ENCODE data around the gene PTPRN2. TPM values are rescaled to one million over a fixed set of nuclear protein-coding genes. Genes with fewer than 3 reads are reported as not detected.

The PTPRN2 gene
- total and polyA plus RNA-seq, 9 of the 15 experiments (the other 6 are each of a cell fraction or from before 2014, with no cell fraction given) = not detected

DNA sequence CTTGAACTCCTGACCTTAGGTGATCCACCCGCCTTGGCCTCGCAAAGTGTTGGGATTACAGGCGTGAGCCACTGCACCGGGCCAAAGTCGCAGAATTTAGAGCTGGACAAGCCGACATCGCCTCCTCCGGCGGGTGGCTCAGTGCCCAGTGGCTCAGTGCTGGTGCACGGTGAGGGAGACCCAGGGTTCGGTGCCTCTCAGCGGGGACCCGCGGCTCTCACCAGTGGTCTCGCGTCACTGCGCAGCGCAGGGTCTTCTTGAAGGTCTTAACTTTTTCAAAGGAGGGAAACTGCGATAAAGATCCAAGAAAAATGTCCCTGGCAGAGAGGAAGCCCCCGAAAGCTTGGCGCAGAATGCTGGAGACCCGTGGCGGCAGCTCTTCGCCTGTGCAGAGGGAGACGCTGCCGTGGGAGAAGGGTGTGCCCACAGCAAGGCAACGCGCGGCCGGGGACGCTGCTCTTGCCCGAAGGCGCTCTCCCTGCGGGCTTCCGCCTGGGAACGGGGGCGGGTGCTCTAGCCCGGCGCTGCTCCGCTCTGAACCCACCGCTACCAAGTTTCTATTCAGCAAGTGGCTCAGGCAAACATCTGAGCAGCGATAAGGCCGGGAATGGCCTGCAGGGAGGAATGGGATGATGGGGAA lies 926.5 kb downstream of the PTPRN2 start:
- CTCF ChIA-PET (ENCODE audit: low intra/inter-chr PET ratio) = no interaction called here
- H4K20me1 ChIP-seq (replicated peaks; ENCODE audit: control insufficient read depth, insufficient read depth, low read length) = peaks cover 16% of the 10 kb centered on the region
- in situ Hi-C loops (cut with MboI) (no loop called here), intact Hi-C loops (cut with micrococcal nuclease) (no loop called here)
- no peak for ATAC-seq
- peaks cover 50 to 75% of the 10 kb centered on the region in 2 experiments; a peak in 4 of 5 replicates for H3K27me3 ChIP-seq (ENCODE audit: control insufficient read depth in 2 of 2, insufficient read depth in 2 of 2, low read length in 2 of 2)
- H3K9ac ChIP-seq (ENCODE audit: insufficient read depth in 1 of 2, low read depth in 2 of 2, low read length in 2 of 2) = no peak overlapping the region
- POLR2A ChIA-PET = interaction anchor here (0.8 kb wide), 1 partner anchor 199 kb away, joined by 3 read pairs; no protein-coding TSS in a partner anchor
- peaks cover 0 to 15% of the 10 kb centered on the region in 2 experiments; a peak in 1 of 5 replicates for H3K4me1 ChIP-seq (replicated peaks in 1 of 2; ENCODE audit: control insufficient read depth in 2 of 2, insufficient read depth in 2 of 2, low read length in 2 of 2)
- H3K79me2 ChIP-seq (ENCODE audit: control insufficient read depth, insufficient read depth, low read length) = no peaks in the 10 kb centered on the region
- H3K27ac ChIP-seq (ENCODE audit: extremely low read depth, low read depth, low read length) = no peak overlapping the region
- H3K9me3 ChIP-seq (replicated peaks; ENCODE audit: control insufficient read depth, insufficient read depth, low read depth, low read length) = peaks cover 3% of the 10 kb centered on the region; the same call in 1 of the 2 replicates
- no peaks in the 10 kb centered on the region for H3K36me3 ChIP-seq (ENCODE audit: control insufficient read depth, insufficient read depth, low read length)
- TF ChIP-seq ZNF717 (CRISPR knock-in tag; IDR thresholded peaks at IDR 0.05) = no peak
- TF ChIP-seq, protein P1, sequence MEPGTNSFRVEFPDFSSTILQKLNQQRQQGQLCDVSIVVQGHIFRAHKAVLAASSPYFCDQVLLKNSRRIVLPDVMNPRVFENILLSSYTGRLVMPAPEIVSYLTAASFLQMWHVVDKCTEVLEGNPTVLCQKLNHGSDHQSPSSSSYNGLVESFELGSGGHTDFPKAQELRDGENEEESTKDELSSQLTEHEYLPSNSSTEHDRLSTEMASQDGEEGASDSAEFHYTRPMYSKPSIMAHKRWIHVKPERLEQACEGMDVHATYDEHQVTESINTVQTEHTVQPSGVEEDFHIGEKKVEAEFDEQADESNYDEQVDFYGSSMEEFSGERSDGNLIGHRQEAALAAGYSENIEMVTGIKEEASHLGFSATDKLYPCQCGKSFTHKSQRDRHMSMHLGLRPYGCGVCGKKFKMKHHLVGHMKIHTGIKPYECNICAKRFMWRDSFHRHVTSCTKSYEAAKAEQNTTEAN (CRISPR knock-in tag; IDR thresholded peaks at IDR 0.05) = no peak
- no peak for TF ChIP-seq ARID3B (CRISPR knock-in tag; IDR thresholded peaks at IDR 0.05; ENCODE audit: borderline replicate concordance)
- no peak for TF ChIP-seq ETV1 (tag; conservative IDR thresholded peaks at IDR 0.05; ENCODE audit: low read depth)
- TF ChIP-seq MECOM (CRISPR knock-in tag; IDR thresholded peaks at IDR 0.05) = no peak
- WGBS (ENCODE audit: insufficient coverage, low coverage, missing lambda C conversion rate) = 2% methylated on average over 43 of the region's 43 CpGs
- H3K4me2 ChIP-seq (ENCODE audit: insufficient read depth, low read length) = no peak overlapping the region
- H3K4me3 ChIP-seq = no peak overlapping the region
- DNase-seq (ENCODE audit: extremely low read depth in 1 of 4, low spot score in 3 of 4) = no peak
- no peaks in the 10 kb centered on the region for H3K9me1 ChIP-seq (ENCODE audit: control insufficient read depth, insufficient read depth, low read length)
- no peak for FAIRE-seq
- no peak overlapping the region for H2AFZ ChIP-seq (ENCODE audit: low read depth, low read length)
- BruUV-seq (replicated peaks) = no TSS peak
